ENCODE measurements around the gene PIK3AP1.
A peak's percentile ranks its signal among the peaks of the same experiment; 100 is the strongest.

The PIK3AP1 gene

GRCh38 chr10:96695975-96696634 lies 24.2 kb downstream of the PIK3AP1 start:
- Histone ChIP-seq H2AFZ (ENCODE audit: low read length) (no peak overlapping the region), H3K4me2 (ENCODE audit: low read depth, low read length, poor library complexity, severe bottlenecking) (peak overlapping the region; percentile 67), H3K9ac (ENCODE audit: low read depth, low read length, poor library complexity, severe bottlenecking) (peak overlapping the region; percentile 2), H3K9me2 (replicated peaks; ENCODE audit: low read depth, low read length) (no peaks in the 10 kb centered on the region), H3K4me1 (ENCODE audit: insufficient read depth, low read length, poor library complexity, severe bottlenecking) (peaks cover 39% of the 10 kb centered on the region), H3F3A (ENCODE audit: low read depth) (no peaks in the 10 kb centered on the region), H3K79me2 (ENCODE audit: insufficient read depth, low read length) (peaks cover 50% of the 10 kb centered on the region), H3K27me3 (ENCODE audit: insufficient read depth, low read length, poor library complexity, severe bottlenecking) (no peaks in the 10 kb centered on the region), H4K20me1 (ENCODE audit: insufficient read depth, low read length, poor library complexity, severe bottlenecking) (peaks cover 6% of the 10 kb centered on the region), H3K36me3 (ENCODE audit: insufficient read depth, low read length) (0 out of 2 replicates have a peak, but pooled peaks cover 2% of the 10 kb centered on the region), H3K4me3 (ENCODE audit: low read length, poor library complexity, severe bottlenecking) (peak overlapping the region; percentile 21), H3K9me3 (ENCODE audit: insufficient read depth, low read depth, low read length) (no peaks in the 10 kb centered on the region)
- TF ChIP-seq CTCF (conservative IDR thresholded peaks at IDR 0.05; ENCODE audit: low read length) (no peak), EZH2phosphoT487 (IDR thresholded peaks at IDR 0.05; ENCODE audit: borderline replicate concordance) (no peak)

GRCh38 chr10:96695366-96695765 lies 24.9 kb downstream of the PIK3AP1 start:
- H3K79me2 ChIP-seq (ENCODE audit: insufficient read depth, low read length) = peaks cover 49% of the 10 kb centered on the region
- TF ChIP-seq CTCF (conservative IDR thresholded peaks at IDR 0.05; ENCODE audit: low read length) = no peak
- TF ChIP-seq EZH2phosphoT487 (IDR thresholded peaks at IDR 0.05; ENCODE audit: borderline replicate concordance) = no peak
- no peak overlapping the region for H2AFZ ChIP-seq (ENCODE audit: low read length)
- H3K4me3 ChIP-seq (ENCODE audit: low read length, poor library complexity, severe bottlenecking) = peak overlapping the region; percentile 21
- H4K20me1 ChIP-seq (ENCODE audit: insufficient read depth, low read length, poor library complexity, severe bottlenecking) = peaks cover 4% of the 10 kb centered on the region
- H3K4me2 ChIP-seq (ENCODE audit: low read depth, low read length, poor library complexity, severe bottlenecking) = peak overlapping the region; percentile 67
- no peaks in the 10 kb centered on the region for H3K9me2 ChIP-seq (replicated peaks; ENCODE audit: low read depth, low read length)
- no peaks in the 10 kb centered on the region for H3K36me3 ChIP-seq (ENCODE audit: insufficient read depth, low read length)
- peaks cover 31% of the 10 kb centered on the region for H3K4me1 ChIP-seq (ENCODE audit: insufficient read depth, low read length, poor library complexity, severe bottlenecking)
- H3K27me3 ChIP-seq (ENCODE audit: insufficient read depth, low read length, poor library complexity, severe bottlenecking) = no peaks in the 10 kb centered on the region
- H3K9ac ChIP-seq (ENCODE audit: low read depth, low read length, poor library complexity, severe bottlenecking) = peak overlapping the region; percentile 2
- H3F3A ChIP-seq (ENCODE audit: low read depth) = no peaks in the 10 kb centered on the region
- no peaks in the 10 kb centered on the region for H3K9me3 ChIP-seq (ENCODE audit: insufficient read depth, low read depth, low read length)

- Histone ChIP-seq H3K4me2 (ENCODE audit: low read depth, low read length, poor library complexity, severe bottlenecking) (no peak overlapping the region), H3K4me1 (ENCODE audit: insufficient read depth, low read length, poor library complexity, severe bottlenecking) (peaks cover 36% of the 10 kb centered on the region), H4K20me1 (ENCODE audit: insufficient read depth, low read length, poor library complexity, severe bottlenecking) (peaks cover 4% of the 10 kb centered on the region), H3K36me3 (ENCODE audit: insufficient read depth, low read length) (no peaks in the 10 kb centered on the region), H3K9me3 (ENCODE audit: insufficient read depth, low read depth, low read length) (no peaks in the 10 kb centered on the region), H3F3A (ENCODE audit: low read depth) (no peaks in the 10 kb centered on the region), H3K79me2 (ENCODE audit: insufficient read depth, low read length) (peaks cover 39% of the 10 kb centered on the region), H3K27me3 (ENCODE audit: insufficient read depth, low read length, poor library complexity, severe bottlenecking) (no peaks in the 10 kb centered on the region), H2AFZ (ENCODE audit: low read length) (no peak overlapping the region), H3K9me2 (replicated peaks; ENCODE audit: low read depth, low read length) (no peaks in the 10 kb centered on the region), H3K9ac (ENCODE audit: low read depth, low read length, poor library complexity, severe bottlenecking) (no peak overlapping the region), H3K4me3 (ENCODE audit: low read length, poor library complexity, severe bottlenecking) (no peak overlapping the region)
- TF ChIP-seq EZH2phosphoT487 (IDR thresholded peaks at IDR 0.05; ENCODE audit: borderline replicate concordance) (no peak), CTCF (conservative IDR thresholded peaks at IDR 0.05; ENCODE audit: low read length) (no peak)
Measured at GRCh38 chr10:96693431-96693830, 26.9 kb downstream of the PIK3AP1 start.

Measured in Loucy (cell line).